A549 (cell line): Measurements from ENCODE around the gene MAPK11. TPM values are rescaled to one million over a fixed set of nuclear protein-coding genes. Genes with fewer than 3 reads are reported as not detected.

Experiments
- ATAC-seq, 2 experiments: fragments of 200-7000 bp in 1 of 2; fragments of >200 bp in 1 of 2; cut with Nextera tagmentation in 1 of 2; cut with Tn5 transposase in 1 of 2; 3 replicates each; pipeline versions ENCODE4 v1.8.0 to v1.9.1; 2018 to 2020; ENCODE audit warnings: mild to moderate bottlenecking in 1 of 2, moderate library complexity in 1 of 2
- CTCF ChIA-PET: fragments of 300-600 bp; sonication (Branson Sonifier 250); formaldehyde crosslinking; extraction: SDS; loops from one replicate; lab custom pipeline; 2021; ENCODE audit warnings: antibody characterized with exemption, inconsistent platforms; lab: Yijun Ruan, JAX
- POLR2A ChIA-PET: fragments of 350-600 bp; formaldehyde crosslinking; extraction: SDS; loops from one replicate; lab custom pipeline; 2021; ENCODE audit warnings: antibody characterized with exemption, inconsistent platforms; lab: Yijun Ruan, JAX
- DNase-seq, 2 experiments: peaks; one replicate each; pipeline versions ENCODE4 v3.0.0 to v3.0.0-alpha.2; 2011 to 2016; ENCODE audit warnings: low read depth in 1 of 2, low spot score in 1 of 2
- FAIRE-seq: peaks from 2 replicates; lab custom pipeline; 2011; peaks lifted over from hg19 to GRCh38; lab: Jason Lieb, UNC
- H3K27ac ChIP-seq, 2 experiments: fragments of >200 bp; sonication (Bioruptor Twin); formaldehyde crosslinking; 3 replicates each; pipeline ENCODE4 v1.5.1; 2016 to 2017
- H3K4me1 ChIP-seq: fragments of >200 bp; sonication (Bioruptor Twin); formaldehyde crosslinking; 3 replicates; pipeline ENCODE4 v1.6.1; 2016
- H3K4me2 ChIP-seq: fragments of >200 bp; sonication (Bioruptor Twin); formaldehyde crosslinking; 3 replicates; pipeline ENCODE4 v1.6.1; 2016
- H3K4me3 ChIP-seq: fragments of >200 bp; sonication (Bioruptor Twin); formaldehyde crosslinking; 3 replicates; pipeline ENCODE4 v1.5.1; 2016
- H3K9me3 ChIP-seq: fragments of >200 bp; sonication (Bioruptor Twin); formaldehyde crosslinking; 3 replicates; pipeline ENCODE4 v1.6.1; 2016
- CBX2 ChIP-seq: fragments of 200-600 bp; sonication (generic); IDR thresholded peaks from 2 replicates; pipeline ENCODE4 v1.6.1; 2016; ENCODE audit warnings: low read depth, mild to moderate bottlenecking, borderline replicate concordance
- CEBPB ChIP-seq, 2 experiments: fragments of >200 bp in 1 of 2; sonication (Bioruptor Twin) in 1 of 2; formaldehyde crosslinking in 1 of 2; IDR thresholded peaks; 2 replicates each; pipeline ENCODE4 v1.6.1; 2012 to 2016
- CHD2 ChIP-seq: fragments of 150-350 bp; IDR thresholded peaks from 2 replicates; pipeline ENCODE4 v1.6.1; 2014; ENCODE audit warnings: low read length; ENCODE audit not compliant: partially characterized antibody
- EP300 ChIP-seq, 2 experiments: fragments of >200 bp; sonication (Bioruptor Twin); formaldehyde crosslinking; IDR thresholded peaks; 2 replicates in 1 of 2; 3 replicates in 1 of 2; pipeline ENCODE4 v1.6.1; 2016 to 2017
- FOSL2 ChIP-seq, 2 experiments: fragments of 450-650 bp in 1 of 2; fragments of >200 bp in 1 of 2; sonication (Bioruptor Twin) in 1 of 2; formaldehyde crosslinking; IDR thresholded peaks; 2 replicates each; pipeline versions ENCODE4 v1.5.0 to v1.6.1; 2016 to 2020; ENCODE audit warnings: mild to moderate bottlenecking in 1 of 2, moderate library complexity in 1 of 2
- FOXS1 ChIP-seq: fragments of 250-450 bp; sonication (Bioruptor Pico); IDR thresholded peaks from 2 replicates; pipeline ENCODE4 v1.5.0; 2020; ENCODE audit warnings: mild to moderate bottlenecking, moderate library complexity
- HOXB13 ChIP-seq: fragments of 250-450 bp; sonication (Bioruptor Pico); IDR thresholded peaks from 2 replicates; pipeline ENCODE4 v1.5.0; 2020; ENCODE audit warnings: low read depth, mild to moderate bottlenecking, moderate library complexity
- JUN ChIP-seq, 2 experiments: fragments of >200 bp; sonication (Bioruptor Twin); formaldehyde crosslinking; IDR thresholded peaks; 2 replicates in 1 of 2; 3 replicates in 1 of 2; pipeline ENCODE4 v1.6.1; 2016 to 2017
- JUNB ChIP-seq: fragments of >200 bp; sonication (Bioruptor Twin); formaldehyde crosslinking; IDR thresholded peaks from 2 replicates; pipeline ENCODE4 v1.6.1; 2016
- MAFK ChIP-seq: fragments of 450-650 bp; IDR thresholded peaks from 2 replicates; pipeline ENCODE4 v1.6.1; 2014; ENCODE audit not compliant: partially characterized antibody
- MYC ChIP-seq: IDR thresholded peaks from 2 replicates; pipeline ENCODE4 v1.6.1; 2012; ENCODE audit warnings: mild to moderate bottlenecking, inconsistent platforms, low read length, improper control_type of control experiment, borderline replicate concordance
- NFE2L2 ChIP-seq: fragments of 150-350 bp; conservative IDR thresholded peaks from 2 replicates; pipeline ENCODE4 v1.6.1; 2014; ENCODE audit warnings: low read length
- NPAS2 ChIP-seq: fragments of 250-450 bp; sonication (Bioruptor Pico); IDR thresholded peaks from 2 replicates; pipeline ENCODE4 v1.8.0; 2022; ENCODE audit warnings: mild to moderate bottlenecking, moderate library complexity, borderline replicate concordance
- PHF8 ChIP-seq: fragments of 200-600 bp; sonication (generic); IDR thresholded peaks from 2 replicates; pipeline ENCODE4 v1.6.1; 2016; ENCODE audit warnings: low read depth, mild to moderate bottlenecking, antibody characterized with exemption, moderate library complexity, borderline replicate concordance
- POLR2A ChIP-seq: IDR thresholded peaks from 2 replicates; pipeline ENCODE4 v1.6.1; 2012; ENCODE audit warnings: mild to moderate bottlenecking, low read length
- POLR2AphosphoS2 ChIP-seq: conservative IDR thresholded peaks from 2 replicates; pipeline ENCODE4 v1.6.1; 2012; ENCODE audit warnings: low read length, improper control_type of control experiment, inconsistent platforms
- RAD21 ChIP-seq, 2 experiments: fragments of >200 bp in 1 of 2; sonication (Bioruptor Twin) in 1 of 2; formaldehyde crosslinking in 1 of 2; IDR thresholded peaks in 1 of 2; conservative IDR thresholded peaks in 1 of 2; 2 replicates in 1 of 2; 3 replicates in 1 of 2; pipeline ENCODE4 v1.6.1; 2012 to 2018; ENCODE audit warnings: inconsistent platforms in 1 of 2
- RNF2 ChIP-seq: fragments of 200-600 bp; sonication (generic); IDR thresholded peaks from 2 replicates; pipeline ENCODE4 v1.6.1; 2016; ENCODE audit warnings: low read depth, mild to moderate bottlenecking, antibody characterized with exemption, moderate library complexity, borderline replicate concordance
- SMC3 ChIP-seq: fragments of >200 bp; sonication (Bioruptor Twin); formaldehyde crosslinking; IDR thresholded peaks from 3 replicates; pipeline ENCODE4 v1.6.1; 2018; ENCODE audit warnings: inconsistent platforms
- TFCP2L1 ChIP-seq: fragments of 250-450 bp; sonication (Bioruptor Pico); IDR thresholded peaks from 2 replicates; pipeline ENCODE4 v1.5.0; 2021; ENCODE audit warnings: mild to moderate bottlenecking
- TP53 ChIP-seq: fragments of 250-450 bp; sonication (Bioruptor Pico); IDR thresholded peaks from 2 replicates; pipeline ENCODE4 v1.5.0; 2021; ENCODE audit warnings: mild to moderate bottlenecking, moderate library complexity
- ZNF302 ChIP-seq: fragments of 250-450 bp; sonication (Bioruptor Pico); IDR thresholded peaks from 2 replicates; pipeline ENCODE4 v1.9.0; 2021; ENCODE audit warnings: inconsistent platforms, mild to moderate bottlenecking, moderate library complexity
- ZSCAN20 ChIP-seq: fragments of 250-450 bp; sonication (Bioruptor Pico); IDR thresholded peaks from 2 replicates; pipeline ENCODE4 v1.8.0; 2022; ENCODE audit warnings: mild to moderate bottlenecking, moderate library complexity
- WGBS: methylation state at CpG from one replicate; pipeline ENCODE4 v1.1.6; 2017; ENCODE audit errors: missing lambda C conversion rate; 5-methylcytosine and 5-hydroxymethylcytosine counted together
- polyA plus RNA-seq, 4 experiments: library from polyadenylated mRNA; depleted of rRNA in 3 of 4; stranded (reverse); fragments of >200 nt; fragmentation: RNase III in 1 of 4; extraction: RNeasy Plus Mini Kit Qiagen cat#74134 plus additional on column Dnase treatment in 1 of 4; gene quantifications; 2 replicates in 3 of 4; 3 replicates in 1 of 4; pipeline ENCODE4 v1.2.3, GENCODE V29; 2011 to 2017
- TF ChIP-seq, protein P1 (sequence below): IDR thresholded peaks from 2 replicates; pipeline ENCODE4 v1.6.1; 2012
- TF ChIP-seq, protein P2 (sequence below): IDR thresholded peaks from 2 replicates; pipeline ENCODE4 v1.6.1; 2012

The MAPK11 gene
- polyA plus RNA-seq, 2 of the 4 experiments (the other 2 are of a cell fraction): 1.6 to 5.5 TPM

DNA sequence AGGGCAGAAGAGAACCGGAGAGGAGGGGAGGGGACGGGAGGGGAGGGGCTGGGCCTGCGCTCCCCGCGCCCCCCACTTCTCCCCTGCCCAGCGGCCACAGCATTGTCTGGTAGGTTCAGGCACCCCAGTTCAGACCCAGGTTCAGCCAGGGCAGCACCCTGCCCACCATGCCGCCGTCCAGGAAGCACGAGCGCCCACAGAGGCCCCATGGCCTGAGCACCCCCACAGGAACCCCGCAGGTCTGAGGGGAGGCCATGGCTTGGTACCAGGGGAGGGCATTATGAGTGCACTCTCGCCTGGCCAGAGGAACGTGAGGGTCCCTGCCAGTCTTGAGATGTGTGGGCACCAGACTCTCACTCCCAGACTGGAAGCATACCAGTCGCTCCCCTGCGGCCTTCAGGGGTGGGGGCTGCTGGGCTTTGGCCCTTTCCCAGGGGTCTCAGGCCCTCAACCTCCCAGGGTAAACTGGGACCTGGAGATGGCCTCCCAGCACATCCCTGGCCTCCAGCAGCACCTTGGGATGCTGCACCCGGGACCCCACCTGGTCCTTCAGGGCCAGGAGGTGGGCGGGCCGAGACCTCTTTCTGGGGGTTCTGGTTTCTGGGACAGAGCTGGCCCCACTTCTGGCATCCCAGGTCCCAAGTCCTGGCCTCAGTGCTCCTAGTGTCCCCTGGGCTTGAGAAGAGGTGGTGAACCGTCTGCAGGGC, 37.9 kb upstream of the MAPK11 start:
- no peak for TF ChIP-seq TP53
- TF ChIP-seq EP300 (IDR thresholded peaks at IDR 0.05): no peak
- TF ChIP-seq SMC3: no peak
- TF ChIP-seq RAD21 (conservative IDR thresholded peaks at IDR 0.05 in 1 of 2, IDR thresholded peaks at IDR 0.05 in 1 of 2): no peak
- no peak for TF ChIP-seq ZSCAN20 (CRISPR knock-in tag)
- no peak for TF ChIP-seq CEBPB (IDR thresholded peaks at IDR 0.05)
- TF ChIP-seq CBX2: no peak
- TF ChIP-seq ZNF302 (CRISPR knock-in tag): no peak
- TF ChIP-seq NPAS2: no peak
- no peak for TF ChIP-seq JUNB
- no peak for TF ChIP-seq MYC
- no peak for TF ChIP-seq HOXB13
- no peak for TF ChIP-seq PHF8
- TF ChIP-seq, all 56 proteins: peak for 0
- Histone ChIP-seq H3K27ac (peak overlapping the region; percentile 66 to 100), H3K4me2 (peak overlapping the region; percentile 53; the same call in 2 of the 3 replicates), H3K4me1 (peaks cover 38% of the 10 kb centered on the region), H3K9me3 (no peaks in the 10 kb centered on the region), H3K4me3 (no peak overlapping the region)
- no peak for FAIRE-seq
- POLR2A ChIA-PET: interaction anchor here (1.6 kb wide), 1 partner anchor 19 kb away, joined by 5 read pairs; the partner anchor contains the start of gene DENND6B
- 19% methylated on average over 5 of the region's 19 CpGs for WGBS
- ATAC-seq: 0 out of 6 replicates have a peak, but pooled peaks of 1 of the 2 experiments have one; percentile 1
- no peak for DNase-seq
- CTCF ChIA-PET: interaction anchor here (1.0 to 2.7 kb wide), 8 partner anchors 13 to 59 kb away, joined by 3 to 13 read pairs (median 4); partner anchors contain the start of gene DENND6B

DNA sequence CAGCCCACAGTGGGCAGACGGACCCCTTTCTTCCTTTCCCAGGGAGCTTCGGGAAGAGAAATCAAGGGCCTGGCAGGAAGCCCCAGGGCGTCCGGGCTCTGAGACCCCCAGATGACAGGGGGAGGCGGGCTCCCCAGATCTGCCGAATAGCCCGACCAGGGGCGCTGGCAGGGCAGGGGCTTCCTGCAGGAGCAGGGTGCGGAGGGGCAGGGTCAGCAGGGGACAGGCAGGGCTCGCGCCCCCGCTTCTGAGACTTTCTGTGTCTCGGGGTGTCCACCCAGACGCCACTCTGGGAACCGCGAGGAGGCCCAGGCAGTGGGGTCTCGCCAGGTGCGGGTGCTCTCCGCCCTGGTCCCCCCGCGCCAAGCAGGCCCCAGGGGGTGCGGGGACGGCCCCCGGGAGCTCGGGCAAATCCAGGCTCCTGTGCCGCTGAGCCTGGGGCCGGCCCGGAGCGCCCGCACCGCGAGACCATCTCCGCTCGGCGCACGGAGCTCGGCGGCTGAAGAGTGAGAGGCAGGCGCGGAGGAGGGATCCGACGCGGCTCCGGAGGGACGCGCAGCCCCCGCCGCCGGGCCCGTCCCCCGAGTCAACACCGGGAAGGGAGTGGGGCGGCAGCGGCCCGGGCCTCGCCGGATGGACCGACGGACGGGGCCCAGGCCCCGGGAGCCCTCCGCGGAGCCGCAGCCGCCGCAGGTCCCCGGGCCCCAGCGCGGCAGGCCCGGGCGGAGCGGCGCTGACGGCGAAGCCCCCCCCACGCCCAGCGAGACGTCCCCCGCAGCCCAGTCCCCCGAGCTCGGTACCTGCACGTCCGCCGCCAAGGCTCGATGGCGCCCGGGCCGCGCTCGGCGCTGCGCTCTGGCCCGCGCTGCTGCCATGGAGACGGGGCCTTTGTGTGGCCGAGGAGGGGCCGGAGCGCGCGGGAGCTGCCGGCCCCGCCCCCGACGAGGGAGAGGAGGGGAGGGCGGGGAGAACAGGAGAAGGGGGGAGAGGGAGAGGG, 36.9 kb upstream of the MAPK11 start, which contains the start of gene PLXNB2:
Gene PLXNB2 (minus strand): TSS at position 894 of the 997 bp plus-strand sequence. CDS start 17,062 bp downstream, outside the sequence.
- peak; percentile 53 for TF ChIP-seq POLR2A
- peak in 1 of 2 experiments; percentile 42; a peak in 1 of 5 replicates for TF ChIP-seq JUN (IDR thresholded peaks at IDR 0.05)
- TF ChIP-seq NPAS2: no peak
- TF ChIP-seq, all 56 proteins: peak for 2
- ATAC-seq (no peak), DNase-seq (peak; percentile 40 to 77), FAIRE-seq (no peak)
- Histone ChIP-seq H3K27ac (peak within 1 kb of the TSS; percentile 98 to 100), H3K4me2 (peak within 1 kb of the TSS; percentile 96), H3K9me3 (no peaks in the 10 kb centered on the region), H3K4me3 (peak within 1 kb of the TSS; percentile 100), H3K4me1 (peaks cover 48% of the 10 kb centered on the region)
- ChIA-PET CTCF (interaction anchor here (0.9 to 5.7 kb wide), 8 partner anchors 10 to 60 kb away, joined by 3 to 57 read pairs (median 4); partner anchors contain the start of gene DENND6B), POLR2A (interaction anchor here (1.4 to 2.3 kb wide), 3 partner anchors 11 to 20 kb away, joined by 3 to 11 read pairs (median 5); partner anchors contain the start of gene DENND6B)
- WGBS: 0% methylated on average over 1 of the region's 105 CpGs

DNA sequence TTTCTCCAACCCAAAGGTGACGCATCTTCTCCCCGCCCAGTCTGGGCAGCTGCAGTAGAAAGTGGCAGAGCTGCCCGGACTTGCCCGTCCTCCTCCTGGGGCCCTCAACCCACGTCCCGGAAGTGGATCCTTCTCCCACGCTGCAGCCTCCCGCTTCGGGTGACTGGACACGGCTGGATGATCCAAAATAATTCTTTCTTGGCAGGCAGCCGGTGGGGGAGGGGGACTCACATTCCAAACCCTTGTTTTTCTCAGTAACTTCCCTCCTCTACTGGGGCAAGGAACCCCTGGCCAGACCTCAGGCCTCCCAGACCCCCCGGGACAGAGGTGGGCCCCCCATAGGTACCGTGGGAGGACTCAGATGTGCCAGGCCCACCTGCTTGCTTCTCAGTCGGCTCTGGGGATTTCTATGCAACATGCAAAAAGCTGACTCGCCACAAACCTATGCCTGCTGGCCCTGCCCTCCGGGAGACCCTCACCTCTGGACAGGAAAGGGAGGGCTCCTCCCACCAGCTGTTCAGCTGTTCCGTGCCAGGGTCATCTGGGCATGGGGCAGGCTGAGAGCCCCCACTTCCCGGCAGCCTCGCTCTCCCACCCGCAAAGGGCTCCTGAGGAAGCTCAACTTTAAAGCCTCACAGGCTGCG, 35.9 kb upstream of the MAPK11 start:
- 0% methylated on average over 9 of the region's 21 CpGs for WGBS
- FAIRE-seq: no peak
- H3K4me1 ChIP-seq: peaks cover 58% of the 10 kb centered on the region

More for the DNA sequence above, 35.9 kb upstream of the MAPK11 start:
- ChIA-PET CTCF (interaction anchor here (1.1 to 5.7 kb wide), 9 partner anchors 9 to 202 kb away, joined by 3 to 57 read pairs (median 8); partner anchors contain the start of genes DENND6B and LMF2), POLR2A (interaction anchor here (1.4 to 2.3 kb wide), 3 partner anchors 10 to 24 kb away, joined by 3 to 11 read pairs (median 7); no protein-coding TSS in a partner anchor)
- ATAC-seq: peak; percentile 68 to 76
- DNase-seq: peak; percentile 80 to 85
- TF ChIP-seq, protein P1, sequence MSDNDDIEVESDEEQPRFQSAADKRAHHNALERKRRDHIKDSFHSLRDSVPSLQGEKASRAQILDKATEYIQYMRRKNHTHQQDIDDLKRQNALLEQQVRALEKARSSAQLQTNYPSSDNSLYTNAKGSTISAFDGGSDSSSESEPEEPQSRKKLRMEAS: peak; percentile 75
- TF ChIP-seq JUN (IDR thresholded peaks at IDR 0.05) (peak in 1 of 2 experiments; percentile 38; a peak in 2 of 5 replicates), NFE2L2 (no peak), POLR2AphosphoS2 (no peak), MAFK (peak; percentile 75), RNF2 (no peak), CHD2 (no peak), FOXS1 (no peak), FOSL2 (IDR thresholded peaks at IDR 0.05) (no peak), FOSL2 (CRISPR knock-in tag; IDR thresholded peaks at IDR 0.05) (peak; percentile 50), POLR2A (peak; percentile 36), RAD21 (conservative IDR thresholded peaks at IDR 0.05 in 1 of 2, IDR thresholded peaks at IDR 0.05 in 1 of 2) (no peak), TFCP2L1 (CRISPR knock-in tag) (no peak)
- TF ChIP-seq, protein P2, sequence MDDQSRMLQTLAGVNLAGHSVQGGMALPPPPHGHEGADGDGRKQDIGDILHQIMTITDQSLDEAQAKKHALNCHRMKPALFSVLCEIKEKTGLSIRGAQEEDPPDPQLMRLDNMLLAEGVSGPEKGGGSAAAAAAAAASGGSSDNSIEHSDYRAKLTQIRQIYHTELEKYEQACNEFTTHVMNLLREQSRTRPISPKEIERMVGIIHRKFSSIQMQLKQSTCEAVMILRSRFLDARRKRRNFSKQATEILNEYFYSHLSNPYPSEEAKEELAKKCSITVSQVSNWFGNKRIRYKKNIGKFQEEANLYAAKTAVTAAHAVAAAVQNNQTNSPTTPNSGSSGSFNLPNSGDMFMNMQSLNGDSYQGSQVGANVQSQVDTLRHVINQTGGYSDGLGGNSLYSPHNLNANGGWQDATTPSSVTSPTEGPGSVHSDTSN: 0 out of 2 replicates have a peak, but pooled peaks have one; percentile 22
- Histone ChIP-seq H3K4me2 (peak overlapping the region; percentile 96), H3K9me3 (no peaks in the 10 kb centered on the region), H3K27ac (peak overlapping the region; percentile 98 to 100), H3K4me3 (peak overlapping the region; percentile 100)
